GM12878 (cell line): ENCODE measurements around the gene ITGA1. TPM values are rescaled to one million over a fixed set of nuclear protein-coding genes. Genes with fewer than 3 reads are reported as not detected.

Experiments used
- ATAC-seq: fragments of 200-7000 bp; cut with Tn5 transposase; 3 replicates; pipeline ENCODE4 v1.9.1; 2020; ENCODE audit warnings: mild to moderate bottlenecking, moderate library complexity
- BruUV-seq: library from RNA; stranded (reverse); fragments of 400-500 nt; replicated peaks from 2 replicates; lab custom pipeline; 2021; lab: Mats Ljungman, UMichigan
- CTCF ChIA-PET: fragments of 300-600 bp; sonication (Branson Sonifier 250); formaldehyde crosslinking; extraction: SDS; loops from one replicate; lab custom pipeline; 2021; ENCODE audit warnings: inconsistent platforms; lab: Yijun Ruan, JAX
- POLR2A ChIA-PET: fragments of 350-600 bp; formaldehyde crosslinking; extraction: SDS; loops from one replicate; lab custom pipeline; 2021; ENCODE audit warnings: inconsistent platforms; lab: Charles Lee
- RAD21 ChIA-PET: fragments of 300-600 bp; sonication (Branson Sonifier 250); formaldehyde crosslinking; loops from one replicate; lab custom pipeline; 2023; ENCODE audit warnings: antibody characterized with exemption; ENCODE audit not compliant: unreplicated experiment; lab: Charles Lee
- SMC1A ChIA-PET: fragments of 300-600 bp; sonication (Branson Sonifier 250); formaldehyde crosslinking; loops from one replicate; lab custom pipeline; 2023; ENCODE audit not compliant: unreplicated experiment, uncharacterized antibody; lab: Charles Lee
- DNase-seq: peaks from one replicate; pipeline ENCODE4 v3.0.0-alpha.2; 2011; ENCODE audit warnings: low read depth, low spot score
- FAIRE-seq: peaks from 3 replicates; lab custom pipeline; 2011; peaks lifted over from hg19 to GRCh38; lab: Jason Lieb, UNC
- H2AFZ ChIP-seq: 2 replicates; pipeline ENCODE4 v1.6.0; 2011; ENCODE audit warnings: low read depth, low read length, control low read depth; ENCODE audit not compliant: control insufficient read depth
- H3K27ac ChIP-seq: 2 replicates; pipeline ENCODE4 v1.5.1; 2011; ENCODE audit warnings: control low read depth; ENCODE audit not compliant: control insufficient read depth, insufficient read depth
- H3K27me3 ChIP-seq, 2 experiments: replicated peaks in 1 of 2; 2 replicates each; pipeline versions ENCODE4 v1.6.0 to v1.6.1; 2011; ENCODE audit warnings: low read length in 1 of 2; ENCODE audit not compliant: control insufficient read depth in 2 of 2, insufficient read depth in 2 of 2
- H3K36me3 ChIP-seq, 2 experiments: 2 replicates each; pipeline ENCODE4 v1.5.1; 2011; ENCODE audit warnings: low read length in 1 of 2; ENCODE audit not compliant: control insufficient read depth in 2 of 2, insufficient read depth in 2 of 2
- H3K4me1 ChIP-seq: 2 replicates; pipeline ENCODE4 v1.6.1; 2011; ENCODE audit warnings: mild to moderate bottlenecking, low read length, moderate library complexity, mixed read lengths; ENCODE audit not compliant: control insufficient read depth, insufficient read depth
- H3K4me2 ChIP-seq: 2 replicates; pipeline ENCODE4 v1.6.0; 2011; ENCODE audit warnings: control low read depth; ENCODE audit not compliant: control insufficient read depth, insufficient read depth
- H3K4me3 ChIP-seq: fragments of 200-600 bp; sonication (generic); 2 replicates; pipeline ENCODE4 v1.5.1; 2016
- H3K79me2 ChIP-seq: 2 replicates; pipeline ENCODE4 v1.6.0; 2011; ENCODE audit warnings: low read length; ENCODE audit not compliant: control insufficient read depth, insufficient read depth
- H3K9ac ChIP-seq: 2 replicates; pipeline ENCODE4 v1.8.0; 2011; ENCODE audit warnings: low read length, control low read depth, mixed read lengths; ENCODE audit not compliant: control insufficient read depth, insufficient read depth
- H3K9me3 ChIP-seq: replicated peaks from 3 replicates; pipeline ENCODE4 v1.5.1; 2011; ENCODE audit warnings: mild to moderate bottlenecking, low read length; ENCODE audit not compliant: control insufficient read depth, insufficient read depth
- H4K20me1 ChIP-seq: 2 replicates; pipeline ENCODE4 v1.6.0; 2011; ENCODE audit not compliant: control insufficient read depth, insufficient read depth
- CHD1 ChIP-seq: IDR thresholded peaks from 2 replicates; pipeline ENCODE4 v1.6.1; 2012; ENCODE audit warnings: low read depth, low read length, improper control_type of control experiment
- E2F4 ChIP-seq: IDR thresholded peaks from 2 replicates; pipeline ENCODE4 v1.6.1; 2012; ENCODE audit warnings: low read depth, low read length, improper control_type of control experiment
- JUNB ChIP-seq: IDR thresholded peaks from 2 replicates; pipeline ENCODE4 v1.6.1; 2016; ENCODE audit warnings: antibody characterized with exemption, mild to moderate bottlenecking
- JUND ChIP-seq: IDR thresholded peaks from 2 replicates; pipeline ENCODE4 v1.6.1; 2012; ENCODE audit warnings: low read depth, mild to moderate bottlenecking, low read length, improper control_type of control experiment, moderate library complexity
- MEF2B ChIP-seq: fragments of 450-650 bp; IDR thresholded peaks from 2 replicates; pipeline ENCODE4 v1.6.1; 2018; ENCODE audit warnings: mild to moderate bottlenecking, moderate library complexity; ENCODE audit not compliant: partially characterized antibody, poor library complexity, severe bottlenecking
- MYB ChIP-seq: fragments of 150-350 bp; IDR thresholded peaks from 2 replicates; pipeline ENCODE4 v1.6.1; 2014; ENCODE audit warnings: mild to moderate bottlenecking, low read depth, low read length, borderline replicate concordance
- POLR2AphosphoS5 ChIP-seq: IDR thresholded peaks from 2 replicates; pipeline ENCODE4 v1.6.1; 2011; ENCODE audit warnings: mild to moderate bottlenecking, low read length, inconsistent platforms
- RFX5 ChIP-seq: IDR thresholded peaks from 2 replicates; pipeline ENCODE4 v1.6.1; 2011; ENCODE audit warnings: low read depth, low read length, improper control_type of control experiment
- SIX5 ChIP-seq: IDR thresholded peaks from 2 replicates; pipeline ENCODE4 v1.6.1; 2011; ENCODE audit warnings: mild to moderate bottlenecking, low read depth, low read length, moderate library complexity; ENCODE audit not compliant: severe bottlenecking
- SREBF1 ChIP-seq: IDR thresholded peaks from 2 replicates; pipeline ENCODE4 v1.6.1; 2012; ENCODE audit warnings: mild to moderate bottlenecking, low read length
- SUPT20H ChIP-seq: IDR thresholded peaks from 2 replicates; pipeline ENCODE4 v1.6.1; 2011; ENCODE audit warnings: low read depth, mild to moderate bottlenecking, low read length, moderate library complexity, borderline replicate concordance; ENCODE audit not compliant: control insufficient read depth
- TBL1XR1 ChIP-seq: IDR thresholded peaks from 2 replicates; pipeline ENCODE4 v1.6.1; 2012; ENCODE audit warnings: low read depth, low read length, improper control_type of control experiment
- WRNIP1 ChIP-seq: IDR thresholded peaks from 2 replicates; pipeline ENCODE4 v1.6.1; 2011; ENCODE audit warnings: low read depth, low read length, improper control_type of control experiment, borderline replicate concordance
- ZBTB11 ChIP-seq: fragments of 450-650 bp; formaldehyde crosslinking; IDR thresholded peaks from 2 replicates; pipeline ENCODE4 v1.5.0; 2022; ENCODE audit warnings: mild to moderate bottlenecking, missing genetic modification characterization
- ZBTB40 ChIP-seq: fragments of 450-650 bp; IDR thresholded peaks from 2 replicates; pipeline ENCODE4 v1.6.1; 2016; ENCODE audit warnings: mild to moderate bottlenecking, moderate library complexity, borderline replicate concordance
- ZSCAN29 ChIP-seq: fragments of 450-650 bp; IDR thresholded peaks from 2 replicates; pipeline ENCODE4 v1.6.1; 2017; ENCODE audit warnings: mild to moderate bottlenecking, moderate library complexity
- WGBS: methylation state at CpG from one replicate; pipeline ENCODE4 v1.1.6; 2016; ENCODE audit warnings: low lambda C conversion rate; ENCODE audit not compliant: insufficient replicate concordance, insufficient coverage; ENCODE audit errors: missing lambda C conversion rate; 5-methylcytosine and 5-hydroxymethylcytosine counted together
- in situ Hi-C: fragments of 300-500 bp; cut with MboI; formaldehyde crosslinking; loops from 9 replicates; pipeline ENCODE4 v1.14.3; 2018; ENCODE audit warnings: mixed read lengths
- intact Hi-C: fragments of 100-400 bp; cut with micrococcal nuclease; formaldehyde crosslinking; loops from one replicate; pipeline ENCODE4 v1.14.2; 2022; ENCODE audit not compliant: unreplicated experiment
- polyA plus RNA-seq, 11 experiments: library from polyadenylated mRNA; depleted of rRNA in 4 of 11; unstranded in 6 of 11; stranded (reverse) in 5 of 11; fragments of >200 nt; fragmentation: Nextera tagmentation in 4 of 11; fragmentation: Illumina TruSeq in 1 of 11; extraction: Ambion mirVana in 4 of 11; extraction: Trizol in 1 of 11; gene quantifications; 1 replicate in 1 of 11; 2 replicates in 10 of 11; pipeline versions ENCODE4 v1.2.1 to v1.2.3, GENCODE V29; 2011 to 2016; ENCODE audit warnings: inconsistent platforms in 2 of 11, missing spikeins in 2 of 11, low read depth in 1 of 11
- total RNA-seq, 4 experiments: library from RNA; depleted of rRNA in 3 of 4; stranded (reverse); fragments of >200 nt in 3 of 4; fragmentation: Illumina TruSeq in 1 of 4; extraction: Trizol in 1 of 4; gene quantifications; 2 replicates each; pipeline versions ENCODE4 v1.2.1 to v1.2.3, GENCODE V29; 2013 to 2021

Gene ITGA1
- total and polyA plus RNA-seq, 10 of the 15 experiments (the other 5 are each of a cell fraction or from before 2014, with no cell fraction given), result 0.02 to 0.56 (median 0.19) TPM

GRCh38 chr5:52822437-52822836 is 34.7 kb downstream of the ITGA1 start (continued):
- TF ChIP-seq MYB, result no peak
- TF ChIP-seq POLR2AphosphoS5, result no peak
- TF ChIP-seq CHD1, result no peak

GRCh38 chr5:52824827-52825226 is 37.1 kb downstream of the ITGA1 start:
- Histone ChIP-seq H3K4me3 (no peak overlapping the region), H3K4me1 (no peaks in the 10 kb centered on the region), H3K79me2 (no peaks in the 10 kb centered on the region), H3K36me3 (no peaks in the 10 kb centered on the region), H3K27ac (no peak overlapping the region), H3K4me2 (no peak overlapping the region), H3K9ac (no peak overlapping the region), H4K20me1 (no peaks in the 10 kb centered on the region), H3K27me3 (no peaks in the 10 kb centered on the region), H3K9me3 (no peaks in the 10 kb centered on the region; the same call in 2 of the 3 replicates), H2AFZ (no peak overlapping the region)
- ChIA-PET POLR2A (no interaction called here), CTCF (no interaction called here), RAD21 (no interaction called here), SMC1A (no interaction called here)
- DNase-seq (no peak), FAIRE-seq (no peak), ATAC-seq (no peak)
- no TSS peak for BruUV-seq
- WGBS, result 92% methylated on average over 1 of the region's 1 CpG
- TF ChIP-seq SUPT20H (no peak), SIX5 (no peak), WRNIP1 (no peak), SREBF1 (no peak), TBL1XR1 (no peak), RFX5 (no peak), ZBTB11 (CRISPR knock-in tag) (no peak), JUNB (no peak), MEF2B (no peak), JUND (no peak), ZSCAN29 (no peak), MYB (no peak), E2F4 (no peak), ZBTB40 (no peak)
- in situ Hi-C loops (no loop called here), intact Hi-C loops (no loop called here)
